DMS53 treated with DMSO at 0.1 percent for 48 hours (cell line): Measurements from ENCODE around the gene DFFB.
A peak's percentile ranks its signal among the peaks of the same experiment; 100 is the strongest.
"Not testable (repeated sequence)": the region's sequence is repeated elsewhere in the genome, so short reads cannot be mapped to it uniquely, and the experiment has no call there.

Experiments used
- DNase-seq: peaks from one replicate; lab custom pipeline; 2025; ENCODE audit not compliant: unreplicated experiment; lab: John Stamatoyannopoulos, UW

The DFFB gene

DNA sequence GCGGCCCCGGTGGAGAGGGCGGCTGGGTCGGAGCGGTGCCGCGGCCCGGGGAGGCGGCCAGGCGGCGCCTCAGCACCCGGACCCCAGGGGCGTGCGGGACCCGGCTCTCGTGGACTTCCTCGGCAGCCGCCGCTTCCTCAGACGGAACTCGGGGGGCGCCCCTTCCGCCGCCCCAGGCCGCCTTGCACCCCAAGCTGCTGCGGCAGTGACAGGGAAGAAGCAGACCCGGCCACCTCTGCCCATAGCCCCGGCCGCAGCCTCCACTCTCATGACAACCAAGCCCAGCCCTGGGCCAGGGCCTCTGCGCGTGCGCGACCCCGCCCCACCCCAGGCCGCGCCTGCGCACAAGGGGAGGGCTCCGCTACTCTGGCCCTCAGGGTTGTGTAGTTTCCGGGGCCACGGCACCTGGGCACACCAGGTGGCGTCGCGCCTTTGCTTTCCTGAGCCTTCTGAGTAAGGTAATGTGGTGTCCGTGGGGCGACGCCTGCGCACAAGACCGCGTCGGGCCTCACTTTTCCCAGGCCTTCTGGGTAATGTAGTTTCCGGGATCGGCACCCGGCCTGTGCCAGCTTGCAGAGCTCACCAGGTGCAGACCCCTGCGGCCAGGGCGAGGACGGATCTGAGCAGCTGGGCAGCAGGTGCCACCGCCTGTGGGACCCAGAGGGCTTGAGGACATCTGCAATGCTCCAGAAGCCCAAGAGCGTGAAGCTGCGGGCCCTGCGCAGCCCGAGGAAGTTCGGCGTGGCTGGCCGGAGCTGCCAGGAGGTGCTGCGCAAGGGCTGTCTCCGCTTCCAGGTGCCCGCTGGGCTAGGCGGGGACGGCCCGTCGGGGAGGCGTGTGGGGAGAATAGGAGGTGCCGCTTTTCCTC lies at the start of gene DFFB, which contains the start of gene CEP104:
Gene DFFB, plus strand, starts transcription at position 554 of the 868 bp plus-strand sequence. Its CDS starts 128 bp downstream, at position 682.
Gene CEP104, minus strand, starts transcription at position 289 of the 868 bp plus-strand sequence. CDS start 4,804 bp downstream, outside the sequence.
- peak; percentile 97 for DNase-seq

- no peak for DNase-seq
These were observed 49.5 kb upstream of the DFFB start for GRCh38 chr1:3807769-3808168.

GRCh38 chr1:3809680-3810079 lies 47.6 kb upstream of the DFFB start:
- DNase-seq, result no peak

GRCh38 chr1:3810149-3810761 lies 47.0 kb upstream of the DFFB start:
- DNase-seq, result not testable (repeated sequence)

GRCh38 chr1:3811595-3811911 lies 45.7 kb upstream of the DFFB start:
- no peak for DNase-seq

GRCh38 chr1:3814065-3814464 lies 43.2 kb upstream of the DFFB start:
- no peak for DNase-seq

DNA sequence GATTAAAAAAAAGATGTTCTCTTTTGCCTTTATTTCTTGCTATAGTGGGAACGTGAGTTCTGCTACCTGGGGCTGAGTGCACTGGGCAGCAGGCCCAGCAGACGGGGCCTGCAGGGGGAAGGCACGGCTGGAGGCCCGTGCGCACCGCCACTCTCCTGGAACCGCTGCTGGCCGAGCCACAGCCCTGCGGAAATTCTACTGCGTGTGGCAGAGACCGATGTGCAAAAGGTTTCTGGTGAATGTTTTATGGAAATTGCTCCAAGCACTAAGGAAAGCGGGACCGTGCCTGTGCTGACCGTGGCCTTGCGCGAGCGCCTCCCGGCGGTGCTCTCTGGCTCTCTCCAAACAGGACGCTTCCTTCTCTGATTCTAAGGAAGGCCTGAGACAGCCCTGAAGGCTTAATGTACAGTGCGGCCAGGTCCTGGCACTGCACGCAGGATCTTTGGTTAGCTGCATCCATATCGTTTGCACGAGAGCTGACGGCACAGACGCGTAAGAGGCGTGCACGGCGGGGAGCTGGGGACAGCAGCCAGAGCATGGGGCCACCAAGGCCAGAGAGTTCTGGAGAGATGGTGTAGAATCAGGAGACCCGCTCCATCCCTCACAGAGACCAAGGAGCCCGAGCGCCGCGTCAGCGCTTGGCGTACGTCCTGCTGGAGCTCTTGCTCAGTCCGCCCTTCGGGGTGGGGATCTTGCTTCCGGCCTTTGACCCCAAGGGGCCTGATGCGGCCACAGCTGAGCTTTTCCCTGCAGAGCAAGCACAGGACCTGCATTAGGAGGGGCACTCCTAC lies 42.3 kb upstream of the DFFB start:
- DNase-seq, result no peak

DNA sequence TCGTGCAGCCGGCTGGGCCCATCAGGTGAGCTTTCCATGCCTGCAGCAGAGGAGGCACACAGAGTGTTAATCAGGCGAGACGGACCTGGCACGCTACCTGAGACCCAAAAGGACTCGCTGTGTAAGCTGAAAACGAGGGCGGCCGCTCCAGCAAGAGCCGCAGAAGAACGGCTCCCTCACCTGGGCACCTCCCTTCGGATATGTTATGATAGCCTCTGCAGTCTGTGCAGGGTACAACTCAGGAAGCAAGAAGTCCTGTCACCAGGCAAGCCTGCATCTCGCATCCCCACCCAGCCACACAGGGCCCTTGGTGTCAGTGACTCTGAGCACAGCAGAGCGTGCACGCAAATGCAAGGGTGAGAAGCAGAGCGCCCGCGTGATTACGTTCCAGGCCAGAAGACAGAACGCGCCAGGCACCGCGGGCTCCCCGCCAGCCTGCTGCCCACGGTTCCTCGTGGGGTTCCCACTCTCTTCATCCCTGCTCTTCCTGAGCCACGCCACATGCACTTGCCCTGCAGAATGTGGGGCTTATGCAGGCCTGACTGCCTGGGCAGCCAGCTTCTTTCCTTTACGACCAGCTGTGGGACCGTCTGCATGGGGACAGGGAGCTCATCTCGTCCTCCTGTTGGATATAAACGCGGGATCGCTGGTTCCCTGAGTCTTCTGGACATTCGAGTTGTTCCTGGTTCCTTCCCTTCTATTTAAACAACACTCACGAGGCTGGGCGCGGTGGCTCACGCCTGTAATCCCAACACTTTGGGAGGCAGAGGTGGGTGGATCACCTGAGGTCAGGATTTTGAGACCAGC lies 40.7 kb upstream of the DFFB start:
- no peak for DNase-seq

DNA sequence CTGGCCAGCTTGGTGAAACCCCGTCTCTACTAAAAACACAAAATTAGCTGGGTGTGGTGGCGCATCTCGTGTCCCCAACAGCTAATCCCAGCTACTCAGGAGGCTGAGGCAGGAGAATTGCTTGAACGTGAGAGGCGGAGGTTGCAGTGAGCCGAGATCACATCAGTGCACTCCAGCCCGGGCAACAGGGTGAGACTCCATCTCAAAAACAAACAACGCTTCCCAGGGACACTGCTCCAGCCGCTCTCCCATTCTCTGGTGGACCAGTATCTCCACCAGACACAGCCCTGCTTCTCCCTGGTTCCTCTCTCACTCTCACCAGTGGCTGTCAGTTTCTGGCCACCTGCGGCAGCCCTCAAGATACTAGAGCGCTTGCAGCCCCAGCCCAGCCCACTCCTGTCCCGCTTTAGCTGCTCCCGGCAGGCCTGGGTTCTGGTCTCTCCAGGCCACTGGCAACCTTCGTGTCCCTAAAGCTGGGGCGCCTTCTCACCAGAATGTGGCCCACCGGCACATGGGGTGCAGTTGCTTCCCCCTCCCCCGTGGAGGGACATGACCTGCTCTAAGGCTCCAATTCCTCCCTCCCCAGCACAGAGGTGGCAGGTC lies 40.0 kb upstream of the DFFB start:
- no peak for DNase-seq

- DNase-seq, result no peak
These were observed 39.3 kb upstream of the DFFB start for GRCh38 chr1:3817821-3818597.

GRCh38 chr1:3819771-3820200 lies 37.5 kb upstream of the DFFB start:
- DNase-seq, result no peak

DNA sequence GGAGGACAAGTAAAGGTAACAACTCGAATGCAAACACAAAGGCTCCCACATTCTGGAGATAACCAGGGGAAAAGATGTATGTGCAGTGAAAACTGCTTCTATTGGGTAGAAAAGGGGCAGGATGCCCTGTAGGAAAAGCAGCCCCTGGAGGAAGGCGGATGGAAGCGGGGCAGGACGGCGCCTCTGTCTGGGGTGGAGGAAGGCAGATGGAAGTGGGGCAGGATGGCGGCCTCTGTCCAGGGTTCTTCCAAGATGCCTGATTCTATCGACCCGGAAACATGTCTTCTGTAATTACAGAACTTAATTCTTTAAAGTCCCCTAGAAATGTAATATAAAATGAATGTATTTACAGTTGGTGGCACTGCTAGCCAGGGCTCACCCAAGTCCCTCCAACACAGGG lies 37.0 kb upstream of the DFFB start:
- no peak for DNase-seq

DNA sequence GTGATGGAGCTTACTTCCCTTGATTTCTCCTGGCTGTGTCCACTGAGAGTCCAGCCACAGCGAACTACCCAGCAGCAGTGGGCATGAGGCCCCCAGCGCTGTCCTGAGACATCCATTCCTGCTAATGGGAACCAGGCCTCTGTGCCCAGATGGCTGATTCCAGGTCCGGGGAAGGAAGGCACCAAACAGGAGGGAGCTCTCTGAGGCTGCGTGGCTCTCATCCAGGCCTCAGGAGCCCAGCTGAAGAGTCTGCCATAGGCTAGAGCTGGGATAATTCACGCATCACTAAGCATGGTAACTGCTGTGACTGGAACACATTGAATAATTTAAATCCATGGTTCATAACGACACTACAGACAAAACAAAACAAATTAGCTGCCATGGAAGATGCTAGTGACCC lies 36.3 kb upstream of the DFFB start:
- no peak for DNase-seq

DNA sequence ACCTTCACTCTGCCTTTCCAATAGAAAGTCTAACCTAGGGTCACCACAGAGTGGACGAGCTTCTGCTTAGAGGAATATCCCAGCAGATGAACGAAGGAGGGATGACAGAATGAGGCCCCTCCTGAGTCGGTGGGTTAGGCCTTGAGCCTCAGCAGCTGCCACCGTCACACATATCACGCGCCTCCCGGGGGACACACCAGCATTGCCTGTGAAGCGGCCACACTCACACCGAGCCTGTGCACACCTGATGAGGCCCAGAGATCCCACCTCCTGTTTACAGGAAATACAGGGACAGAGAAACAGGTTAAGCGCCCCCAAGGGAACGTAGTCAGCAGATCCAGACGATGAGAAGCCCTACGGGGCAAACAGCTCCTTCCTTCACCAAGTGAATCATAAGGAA lies 35.8 kb upstream of the DFFB start:
- no peak for DNase-seq

GRCh38 chr1:3821908-3822307 lies 35.4 kb upstream of the DFFB start:
- no peak for DNase-seq

GRCh38 chr1:3822421-3822820 lies 34.9 kb upstream of the DFFB start:
- no peak for DNase-seq

GRCh38 chr1:3824650-3825049 lies 32.6 kb upstream of the DFFB start:
- no peak for DNase-seq

DNA sequence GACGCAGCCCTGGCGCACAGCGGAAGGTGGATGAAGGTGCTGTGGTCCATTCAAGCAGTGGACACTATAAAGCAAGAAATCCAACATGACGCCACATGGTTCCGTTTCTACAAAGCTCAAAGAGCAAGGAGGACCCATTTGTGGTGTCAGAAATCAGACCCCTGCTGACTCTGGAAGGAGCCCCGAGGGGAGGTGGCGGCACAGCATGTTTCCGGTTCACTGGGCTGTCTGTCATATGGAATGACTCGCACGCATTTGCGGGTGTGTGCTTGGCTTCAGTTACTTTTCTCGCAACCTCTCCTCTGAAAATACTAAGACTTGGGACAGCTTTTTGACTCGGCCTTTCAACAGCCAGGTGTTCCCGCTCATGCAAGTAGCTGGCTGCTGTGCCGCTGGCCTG lies 31.9 kb upstream of the DFFB start:
- no peak for DNase-seq

GRCh38 chr1:3827813-3828307 lies 29.4 kb upstream of the DFFB start:
- no peak for DNase-seq

DNA sequence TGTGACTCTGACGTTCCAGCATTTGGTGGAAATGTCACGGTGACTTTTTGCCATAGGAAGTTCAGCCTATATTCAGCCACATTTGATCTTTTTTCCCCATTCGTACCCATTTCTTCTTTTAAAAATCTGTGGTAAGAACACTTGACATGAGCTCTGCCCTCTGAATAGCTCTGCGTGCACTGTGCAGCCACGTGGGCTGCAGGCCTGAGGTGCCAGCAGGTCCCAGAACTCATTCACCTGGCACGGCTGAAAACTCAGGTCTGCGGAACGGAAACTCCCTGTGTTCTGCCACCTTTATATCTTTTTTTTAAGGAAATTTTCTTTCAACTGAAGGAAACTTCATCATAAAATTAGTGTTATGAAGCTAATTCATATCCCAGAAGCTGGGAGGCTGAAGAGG lies 28.9 kb upstream of the DFFB start:
- no peak for DNase-seq
